Sigmoid colon (tissue), 7 donors: ENCODE measurements around the gene RAB23. TPM values are rescaled to one million over a fixed set of nuclear protein-coding genes. Genes with fewer than 3 reads are reported as not detected.
A peak's percentile ranks its signal among the peaks of the same experiment; 100 is the strongest.

ENCODE experiments used
- DNase-seq: peaks from one replicate; pipeline ENCODE4 v3.0.0-alpha.2; 2019
- H3K27ac ChIP-seq, 4 donors: fragments of 200-600 bp; sonication (generic); one replicate each; pipeline ENCODE4 v1.5.1; 2016 to 2019; ENCODE audit warnings: mild to moderate bottlenecking in 1 of 4
- H3K27me3 ChIP-seq, 3 donors: fragments of 200-600 bp; sonication (generic); one replicate each; pipeline ENCODE4 v1.5.1; 2019; ENCODE audit warnings: mild to moderate bottlenecking in 1 of 3
- H3K36me3 ChIP-seq, 4 donors: fragments of 200-600 bp; sonication (generic); one replicate each; pipeline ENCODE4 v1.5.1; 2016 to 2019
- H3K4me1 ChIP-seq, 4 donors: fragments of 200-600 bp; sonication (generic); one replicate each; pipeline ENCODE4 v1.5.1; 2017 to 2019
- H3K4me3 ChIP-seq, 4 donors: fragments of 200-600 bp; sonication (generic); one replicate each; pipeline ENCODE4 v1.5.1; 2017 to 2019; ENCODE audit warnings: mild to moderate bottlenecking in 2 of 4, moderate library complexity in 1 of 4
- H3K9me3 ChIP-seq, 4 donors: fragments of 200-600 bp in 3 of 4; sonication (generic) in 3 of 4; one replicate each; pipeline versions ENCODE4 v1.5.1 to v1.6.1; 2013 to 2019
- CTCF ChIP-seq, 4 experiments: fragments of 450-650 bp in 3 of 4; fragments of 200-600 bp in 1 of 4; IDR thresholded peaks; one replicate each; pipeline ENCODE4 v1.5.1; 2016 to 2019; ENCODE audit warnings: antibody characterized with exemption in 4 of 4, mild to moderate bottlenecking in 3 of 4, moderate library complexity in 2 of 4
- EP300 ChIP-seq, 4 donors: sonication (generic); formaldehyde crosslinking; IDR thresholded peaks; one replicate each; pipeline ENCODE4 v1.6.1; 2017; ENCODE audit warnings: antibody characterized with exemption in 4 of 4
- POLR2A ChIP-seq, 2 donors: fragments of 450-650 bp; IDR thresholded peaks; one replicate each; pipeline ENCODE4 v1.6.1; 2016; ENCODE audit warnings: antibody characterized with exemption in 2 of 2, mild to moderate bottlenecking in 2 of 2, moderate library complexity in 2 of 2
- POLR2AphosphoS5 ChIP-seq, 4 donors: sonication (generic); formaldehyde crosslinking; IDR thresholded peaks; one replicate each; pipeline ENCODE4 v1.6.1; 2017; ENCODE audit warnings: antibody characterized with exemption in 4 of 4
- WGBS, 2 donors: extraction: QIAGEN DNeasy Blood & Tissue Kit; methylation state at CpG; one replicate each; pipeline ENCODE4 v1.1.7; 2013; 5-methylcytosine and 5-hydroxymethylcytosine counted together
- intact Hi-C: fragments of 100-400 bp; cut with DNase I; formaldehyde crosslinking; loops from one replicate; pipeline ENCODE4 v1.15.1; 2023
- polyA plus RNA-seq, 3 donors: library from polyadenylated mRNA; stranded (reverse); fragments of 200-250 nt; gene quantifications; one replicate each; pipeline ENCODE4 v1.2.3, GENCODE V29; 2013
- total RNA-seq, 4 donors: library from RNA; depleted of rRNA; stranded (reverse); fragments of >200 nt; gene quantifications; one replicate each; pipeline ENCODE4 v1.1.0, GENCODE V29; 2016
- donor health status: healthy with polysubstance abuse.
- donor health status: Bipolar disorder and iron deficiency.
- donor health status: healthy.

Gene RAB23
- total and polyA plus RNA-seq, 7 donors: 3.5 to 188 (median 115) TPM

- no peaks in the 10 kb centered on the region for H3K36me3 ChIP-seq
- no peak for DNase-seq
- H3K27ac ChIP-seq: peak overlapping the region in 3 of 4 donors; percentile 13 to 65 (median 49)
- intact Hi-C loops: no loop called here
- TF ChIP-seq EP300 (IDR thresholded peaks at IDR 0.05) (peak; percentile 6 to 76 (median 33)), POLR2A (IDR thresholded peaks at IDR 0.05) (no peak), CTCF (IDR thresholded peaks at IDR 0.05) (no peak), POLR2AphosphoS5 (IDR thresholded peaks at IDR 0.05) (peak in 2 of 4 donors; percentile 42 to 75)
- H3K27me3 ChIP-seq: no peaks in the 10 kb centered on the region
- H3K4me1 ChIP-seq: peaks cover 0 to 14% (median 3%) of the 10 kb centered on the region in 4 donors
- WGBS, 2 donors: 7 to 35% methylated on average over 2 of the region's 2 CpGs
- no peaks in the 10 kb centered on the region for H3K9me3 ChIP-seq
- no peak overlapping the region for H3K4me3 ChIP-seq
Observed at GRCh38 chr6:57242505-57242904, 20.4 kb upstream of the RAB23 start.

- no peaks in the 10 kb centered on the region for H3K36me3 ChIP-seq
- H3K27ac ChIP-seq: peak overlapping the region in 3 of 4 donors; percentile 96 to 100 (median 97)
- WGBS, 2 donors: 87 to 89% methylated on average over 2 of the region's 2 CpGs
- no peak for DNase-seq
- peaks cover 0 to 46% (median 23%) of the 10 kb centered on the region in 4 donors for H3K4me1 ChIP-seq
- no peak overlapping the region for H3K4me3 ChIP-seq
- no peak for TF ChIP-seq POLR2AphosphoS5 (IDR thresholded peaks at IDR 0.05)
- TF ChIP-seq POLR2A (IDR thresholded peaks at IDR 0.05): no peak
- TF ChIP-seq CTCF (IDR thresholded peaks at IDR 0.05): no peak
- intact Hi-C loops: no loop called here
- H3K9me3 ChIP-seq: no peaks in the 10 kb centered on the region
- no peaks in the 10 kb centered on the region for H3K27me3 ChIP-seq
Observed at GRCh38 chr6:57226221-57226620, 4.1 kb upstream of the RAB23 start.

- 13 to 33% methylated on average over 1 of the region's 1 CpG for WGBS, 2 donors
- H3K9me3 ChIP-seq: no peaks in the 10 kb centered on the region
- H3K4me1 ChIP-seq: peaks cover 0 to 51% (median 23%) of the 10 kb centered on the region in 4 donors
- H3K36me3 ChIP-seq: no peaks in the 10 kb centered on the region
- TF ChIP-seq CTCF (IDR thresholded peaks at IDR 0.05): no peak
- no peak for TF ChIP-seq POLR2A (IDR thresholded peaks at IDR 0.05)
- no peak for TF ChIP-seq EP300 (IDR thresholded peaks at IDR 0.05)
- TF ChIP-seq POLR2AphosphoS5 (IDR thresholded peaks at IDR 0.05): no peak
- no peaks in the 10 kb centered on the region for H3K27me3 ChIP-seq
- DNase-seq: no peak
- peak overlapping the region in 3 of 4 donors; percentile 96 to 100 (median 97) for H3K27ac ChIP-seq
- H3K4me3 ChIP-seq: no peak overlapping the region
- intact Hi-C loops: no loop called here
Observed at GRCh38 chr6:57224769-57225515, 2.8 kb upstream of the RAB23 start.

GRCh38 chr6:57222743-57223077 is 603 bp upstream of the RAB23 start:
- WGBS, 2 donors: 6 to 23% methylated on average over 5 of the region's 5 CpGs
- intact Hi-C loops: loop anchor here (2.0 kb wide), 2 partner anchors 30 to 90 kb away; no protein-coding TSS in a partner anchor

More at GRCh38 chr6:57222743-57223077, 603 bp upstream of the RAB23 start:
- TF ChIP-seq POLR2AphosphoS5 (IDR thresholded peaks at IDR 0.05): no peak
- TF ChIP-seq POLR2A (IDR thresholded peaks at IDR 0.05): no peak
- TF ChIP-seq CTCF (IDR thresholded peaks at IDR 0.05): no peak
- no peak for TF ChIP-seq EP300 (IDR thresholded peaks at IDR 0.05)
- Histone ChIP-seq H3K9me3 (no peaks in the 10 kb centered on the region), H3K4me1 (peaks cover 0 to 69% (median 27%) of the 10 kb centered on the region in 4 donors), H3K27ac (peak overlapping the region; percentile 94 to 100 (median 96)), H3K27me3 (no peaks in the 10 kb centered on the region), H3K4me3 (peak overlapping the region; percentile 87 to 97 (median 90)), H3K36me3 (no peaks in the 10 kb centered on the region)
- no peak for DNase-seq
